Neural cell (in vitro differentiated cells): ENCODE measurements around the gene P4HA2. TPM values are rescaled to one million over a fixed set of nuclear protein-coding genes. Genes with fewer than 3 reads are reported as not detected.

Experiments
- H2AFZ ChIP-seq: fragments of 200-600, 300-800 bp; sonication (generic), shearing (Covaris generic); 2 replicates; pipeline ENCODE4 v1.6.0; 2014; ENCODE audit warnings: low read depth, mild to moderate bottlenecking, antibody characterized with exemption, low read length, moderate library complexity
- H3F3A ChIP-seq: fragments of 200-600 bp; shearing (Covaris generic); 2 replicates; pipeline ENCODE4 v1.6.1; 2016; ENCODE audit warnings: mild to moderate bottlenecking, moderate library complexity, mixed read lengths, antibody characterized with exemption, low read length; ENCODE audit not compliant: insufficient read depth, poor library complexity, severe bottlenecking
- H3K27ac ChIP-seq: fragments of 200-600, 300-800 bp; sonication (generic), shearing (Covaris generic); 2 replicates; pipeline ENCODE4 v1.5.1; 2014; ENCODE audit warnings: mild to moderate bottlenecking, low read length, moderate library complexity
- H3K27me3 ChIP-seq: fragments of 300-800, 200-600 bp; sonication (generic), shearing (Covaris generic); 2 replicates; pipeline ENCODE4 v1.6.0; 2014; ENCODE audit warnings: mild to moderate bottlenecking, low read depth, low read length, moderate library complexity; ENCODE audit not compliant: insufficient read depth
- H3K36me3 ChIP-seq: fragments of 300-800, 200-600 bp; sonication (generic), shearing (Covaris generic); 2 replicates; pipeline ENCODE4 v1.5.1; 2014; ENCODE audit warnings: mild to moderate bottlenecking, antibody characterized with exemption, low read length, moderate library complexity; ENCODE audit not compliant: insufficient read depth
- H3K4me2 ChIP-seq: fragments of 300-800, 200-600 bp; sonication (generic), shearing (Covaris generic); 2 replicates; pipeline ENCODE4 v1.6.0; 2014; ENCODE audit warnings: mild to moderate bottlenecking, low read length
- H3K4me3 ChIP-seq: fragments of 300-800, 200-600 bp; sonication (generic), shearing (Covaris generic); 2 replicates; pipeline ENCODE4 v1.5.1; 2014; ENCODE audit warnings: mild to moderate bottlenecking, low read length, moderate library complexity
- H3K79me2 ChIP-seq: fragments of 200-600 bp; shearing (Covaris generic); replicated peaks from 2 replicates; pipeline ENCODE4 v1.6.0; 2014; ENCODE audit warnings: mild to moderate bottlenecking, low read length, moderate library complexity; ENCODE audit not compliant: insufficient read depth
- H3K9ac ChIP-seq: fragments of 300-800, 200-600 bp; sonication (generic), shearing (Covaris generic); 2 replicates; pipeline ENCODE4 v1.6.1; 2016; ENCODE audit warnings: mild to moderate bottlenecking, low read length, mixed read lengths
- H3K9me2 ChIP-seq: fragments of 200-600 bp; shearing (Covaris generic); 2 replicates; pipeline ENCODE4 v1.6.1; 2016; ENCODE audit warnings: mild to moderate bottlenecking, low read length, mixed read lengths; ENCODE audit not compliant: insufficient read depth
- H3K9me3 ChIP-seq: fragments of 200-600, 300-800 bp; sonication (generic), shearing (Covaris generic); 2 replicates; pipeline ENCODE4 v1.6.1; 2016; ENCODE audit warnings: mild to moderate bottlenecking, mixed run types, low read length, moderate library complexity, mixed read lengths
- H4K20me1 ChIP-seq: fragments of 200-600 bp; shearing (Covaris generic); 2 replicates; pipeline ENCODE4 v1.6.1; 2016; ENCODE audit warnings: mild to moderate bottlenecking, mixed run types; ENCODE audit not compliant: insufficient read depth
- CTCF ChIP-seq: fragments of 450-650 bp; IDR thresholded peaks from 2 replicates; pipeline ENCODE4 v1.5.1; 2014; ENCODE audit warnings: antibody characterized with exemption, mild to moderate bottlenecking, moderate library complexity; ENCODE audit not compliant: poor library complexity, severe bottlenecking
- EP300 ChIP-seq: fragments of 450-650 bp; conservative IDR thresholded peaks from 2 replicates; pipeline ENCODE4 v1.6.1; 2014; ENCODE audit warnings: antibody characterized with exemption, mild to moderate bottlenecking, moderate library complexity; ENCODE audit not compliant: poor library complexity, severe bottlenecking
- EZH2 ChIP-seq: fragments of 200-600, 300-800 bp; shearing (Covaris generic), sonication (generic); IDR thresholded peaks from 2 replicates; pipeline ENCODE4 v1.6.1; 2014; ENCODE audit warnings: antibody characterized with exemption, low read length, borderline replicate concordance, mild to moderate bottlenecking; ENCODE audit not compliant: insufficient read depth, poor library complexity, severe bottlenecking
- MXI1 ChIP-seq: fragments of 450-650 bp; conservative IDR thresholded peaks from 2 replicates; pipeline ENCODE4 v1.6.1; 2014; ENCODE audit warnings: antibody characterized with exemption, mild to moderate bottlenecking; ENCODE audit not compliant: poor library complexity, severe bottlenecking
- POLR2AphosphoS5 ChIP-seq: IDR thresholded peaks from 2 replicates; pipeline ENCODE4 v1.6.1; 2012
- RAD21 ChIP-seq: fragments of 450-650 bp; conservative IDR thresholded peaks from 2 replicates; pipeline ENCODE4 v1.6.1; 2014; ENCODE audit warnings: antibody characterized with exemption, mild to moderate bottlenecking, moderate library complexity
- REST ChIP-seq: IDR thresholded peaks from 2 replicates; pipeline ENCODE4 v1.6.1; 2012; ENCODE audit warnings: borderline replicate concordance
- SMC3 ChIP-seq: fragments of 450-650 bp; conservative IDR thresholded peaks from 2 replicates; pipeline ENCODE4 v1.6.1; 2014; ENCODE audit warnings: antibody characterized with exemption, mild to moderate bottlenecking, moderate library complexity; ENCODE audit not compliant: poor library complexity
- TAF1 ChIP-seq: IDR thresholded peaks from 2 replicates; pipeline ENCODE4 v1.6.1; 2012; ENCODE audit warnings: low read depth
- polyA plus RNA-seq: library from polyadenylated mRNA; depleted of rRNA; stranded (reverse); fragments of >200 nt; gene quantifications from 2 replicates; pipeline ENCODE4 v1.2.3, GENCODE V29; 2014

The P4HA2 gene
- polyA plus RNA-seq, 1 donor from 2014 or later: 1.4 TPM

GRCh38 chr5:132261881-132262845, 34.5 kb upstream of the P4HA2 start:
- Histone ChIP-seq H3K9ac (no peak overlapping the region), H3K4me2 (no peak overlapping the region), H3K9me2 (no peaks in the 10 kb centered on the region), H3K27me3 (peaks cover 8% of the 10 kb centered on the region), H2AFZ (no peak overlapping the region), H3K4me3 (no peak overlapping the region), H3F3A (no peaks in the 10 kb centered on the region), H3K79me2 (no peaks in the 10 kb centered on the region), H3K27ac (no peak overlapping the region), H3K36me3 (no peaks in the 10 kb centered on the region), H4K20me1 (no peaks in the 10 kb centered on the region), H3K9me3 (no peaks in the 10 kb centered on the region)
- TF ChIP-seq MXI1 (no peak), SMC3 (no peak), REST (no peak), TAF1 (no peak), EP300 (no peak), EZH2 (no peak), POLR2AphosphoS5 (no peak), RAD21 (no peak), CTCF (no peak)

GRCh38 chr5:132260714-132261551, 33.3 kb upstream of the P4HA2 start:
- Histone ChIP-seq H3K9ac (no peak overlapping the region), H3K27ac (no peak overlapping the region), H3K79me2 (no peaks in the 10 kb centered on the region), H3K4me3 (no peak overlapping the region), H3K27me3 (peaks cover 12% of the 10 kb centered on the region), H4K20me1 (no peaks in the 10 kb centered on the region), H3K9me3 (no peaks in the 10 kb centered on the region), H3K36me3 (no peaks in the 10 kb centered on the region), H3K9me2 (no peaks in the 10 kb centered on the region), H2AFZ (no peak overlapping the region), H3K4me2 (no peak overlapping the region), H3F3A (no peaks in the 10 kb centered on the region)
- TF ChIP-seq TAF1: no peak
- TF ChIP-seq REST: no peak
